OCI-LY1 (cell line): ENCODE results near the gene LANCL3.

ENCODE experiments used
- H2AFZ ChIP-seq: fragments of 200-600 bp; sonication (generic), shearing (Covaris generic); 2 replicates; pipeline ENCODE4 v1.6.0; 2014; ENCODE audit warnings: antibody characterized with exemption, mild to moderate bottlenecking, low read length
- H3F3A ChIP-seq: fragments of 200-600 bp; sonication (generic), shearing (Covaris generic); 2 replicates; pipeline ENCODE4 v1.6.0; 2014; ENCODE audit warnings: mild to moderate bottlenecking, antibody characterized with exemption, low read length, moderate library complexity; ENCODE audit not compliant: insufficient read depth
- H3K27ac ChIP-seq: fragments of 200-600 bp; sonication (generic); 2 replicates; pipeline ENCODE4 v1.5.1; 2014; ENCODE audit warnings: low read length, mixed run types, mild to moderate bottlenecking, low read depth; ENCODE audit not compliant: poor library complexity, severe bottlenecking
- H3K27me3 ChIP-seq: fragments of 200-600 bp; sonication (generic); 2 replicates; pipeline ENCODE4 v1.6.0; 2014; ENCODE audit warnings: antibody characterized with exemption, mild to moderate bottlenecking, low read length, moderate library complexity; ENCODE audit not compliant: insufficient read depth
- H3K36me3 ChIP-seq: fragments of 200-600 bp; sonication (generic); 2 replicates; pipeline ENCODE4 v1.6.1; 2014; ENCODE audit warnings: mild to moderate bottlenecking, antibody characterized with exemption, low read length, moderate library complexity, mixed read lengths; ENCODE audit not compliant: insufficient read depth
- H3K4me1 ChIP-seq: fragments of 200-600 bp; sonication (generic); 2 replicates; pipeline ENCODE4 v1.5.1; 2014; ENCODE audit warnings: mild to moderate bottlenecking, low read length, moderate library complexity; ENCODE audit not compliant: insufficient read depth, severe bottlenecking
- H3K4me2 ChIP-seq: fragments of 200-600 bp; sonication (generic), shearing (Covaris generic); 2 replicates; pipeline ENCODE4 v1.6.1; 2014; ENCODE audit warnings: low read length
- H3K4me3 ChIP-seq: fragments of 200-600 bp; sonication (generic); 2 replicates; pipeline ENCODE4 v1.5.1; 2014; ENCODE audit warnings: low read length, low read depth, mild to moderate bottlenecking, mixed read lengths; ENCODE audit not compliant: poor library complexity, severe bottlenecking
- H3K79me2 ChIP-seq: fragments of 200-600 bp; shearing (Covaris generic); 2 replicates; pipeline ENCODE4 v1.6.1; 2016; ENCODE audit warnings: mixed run types, low read length, mixed read lengths; ENCODE audit not compliant: insufficient read depth
- H3K9ac ChIP-seq: fragments of 200-600 bp; sonication (generic), shearing (Covaris generic); 2 replicates; pipeline ENCODE4 v1.6.1; 2014; ENCODE audit warnings: mild to moderate bottlenecking, low read length, mixed read lengths
- H3K9me2 ChIP-seq: fragments of 200-600 bp; sonication (generic), shearing (Covaris generic); 2 replicates; pipeline ENCODE4 v1.6.1; 2014; ENCODE audit warnings: low read depth, mild to moderate bottlenecking, low read length, mixed read lengths
- H3K9me3 ChIP-seq: fragments of 200-600 bp; shearing (Covaris generic); 2 replicates; pipeline ENCODE4 v1.6.1; 2014; ENCODE audit warnings: low read length, mixed read lengths
- H4K20me1 ChIP-seq: fragments of 200-600 bp; sonication (generic), shearing (Covaris generic); 2 replicates; pipeline ENCODE4 v1.6.0; 2016; ENCODE audit warnings: mild to moderate bottlenecking, low read length; ENCODE audit not compliant: insufficient read depth
- CTCF ChIP-seq: fragments of 200-600 bp; sonication (generic), shearing (Covaris generic); IDR thresholded peaks from 2 replicates; pipeline ENCODE4 v1.5.1; 2017; ENCODE audit warnings: mild to moderate bottlenecking, antibody characterized with exemption, low read length, moderate library complexity, mixed read lengths
- EZH2 ChIP-seq: fragments of 200-600 bp; sonication (generic), shearing (Covaris generic); IDR thresholded peaks from 2 replicates; pipeline ENCODE4 v1.8.0; 2017; ENCODE audit warnings: borderline replicate concordance, mixed run types, mild to moderate bottlenecking, antibody characterized with exemption, low read length, moderate library complexity, mixed read lengths

Gene LANCL3

GRCh38 chrX:37690119-37690518, 118.7 kb downstream of the LANCL3 start:
- H2AFZ ChIP-seq, result no peak overlapping the region
- H3K9me3 ChIP-seq, result no peaks in the 10 kb centered on the region
- no peaks in the 10 kb centered on the region for H3K79me2 ChIP-seq
- H3F3A ChIP-seq, result no peaks in the 10 kb centered on the region
- no peaks in the 10 kb centered on the region for H3K36me3 ChIP-seq
- H3K4me1 ChIP-seq, result peaks cover 3% of the 10 kb centered on the region
- H3K9ac ChIP-seq, result no peak overlapping the region
- no peaks in the 10 kb centered on the region for H3K27me3 ChIP-seq
- H3K4me3 ChIP-seq, result no peak overlapping the region
- H4K20me1 ChIP-seq, result no peaks in the 10 kb centered on the region
- TF ChIP-seq EZH2 (no peak), CTCF (no peak)
- H3K4me2 ChIP-seq, result no peak overlapping the region
- H3K9me2 ChIP-seq, result no peaks in the 10 kb centered on the region
- H3K27ac ChIP-seq, result no peak overlapping the region

GRCh38 chrX:37692918-37693317, 121.5 kb downstream of the LANCL3 start:
- Histone ChIP-seq H3K27me3 (no peaks in the 10 kb centered on the region), H3K4me2 (no peak overlapping the region), H3F3A (no peaks in the 10 kb centered on the region), H3K4me1 (no peaks in the 10 kb centered on the region), H2AFZ (no peak overlapping the region), H3K27ac (no peak overlapping the region), H3K36me3 (no peaks in the 10 kb centered on the region), H3K9ac (no peak overlapping the region), H3K4me3 (no peak overlapping the region), H4K20me1 (no peaks in the 10 kb centered on the region), H3K9me3 (no peaks in the 10 kb centered on the region), H3K9me2 (no peaks in the 10 kb centered on the region), H3K79me2 (no peaks in the 10 kb centered on the region)
- no peak for TF ChIP-seq CTCF
- no peak for TF ChIP-seq EZH2

GRCh38 chrX:37697169-37697760, 125.8 kb downstream of the LANCL3 start:
- Histone ChIP-seq H3K9ac (no peak overlapping the region), H2AFZ (no peak overlapping the region), H3K4me2 (no peak overlapping the region), H3K9me3 (no peaks in the 10 kb centered on the region), H3K27me3 (no peaks in the 10 kb centered on the region), H4K20me1 (no peaks in the 10 kb centered on the region), H3K4me1 (no peaks in the 10 kb centered on the region), H3K4me3 (no peak overlapping the region), H3K9me2 (no peaks in the 10 kb centered on the region), H3K27ac (no peak overlapping the region), H3F3A (no peaks in the 10 kb centered on the region), H3K36me3 (no peaks in the 10 kb centered on the region), H3K79me2 (no peaks in the 10 kb centered on the region)
- no peak for TF ChIP-seq EZH2
- no peak for TF ChIP-seq CTCF
